Subcutaneous adipose tissue (tissue), 4 donors: ENCODE measurements around the gene OXCT1. TPM values are rescaled to one million over a fixed set of nuclear protein-coding genes. Genes with fewer than 3 reads are reported as not detected.

ENCODE experiments used
- total RNA-seq, 4 donors: library from RNA; depleted of rRNA; stranded (reverse); fragments of >200 nt; gene quantifications; one replicate each; pipeline ENCODE4 v1.1.0, GENCODE V29; 2016
- TF ChIP-seq, protein P1 (sequence below): fragments of 450-650 bp; IDR thresholded peaks from one replicate; pipeline ENCODE4 v1.5.1; 2016; ENCODE audit warnings: low read depth, mild to moderate bottlenecking, control low read depth, antibody characterized with exemption, moderate library complexity

Gene OXCT1
- total RNA-seq, 4 donors from 2014 or later: 38.9 to 74.6 (median 57.1) TPM

DNA sequence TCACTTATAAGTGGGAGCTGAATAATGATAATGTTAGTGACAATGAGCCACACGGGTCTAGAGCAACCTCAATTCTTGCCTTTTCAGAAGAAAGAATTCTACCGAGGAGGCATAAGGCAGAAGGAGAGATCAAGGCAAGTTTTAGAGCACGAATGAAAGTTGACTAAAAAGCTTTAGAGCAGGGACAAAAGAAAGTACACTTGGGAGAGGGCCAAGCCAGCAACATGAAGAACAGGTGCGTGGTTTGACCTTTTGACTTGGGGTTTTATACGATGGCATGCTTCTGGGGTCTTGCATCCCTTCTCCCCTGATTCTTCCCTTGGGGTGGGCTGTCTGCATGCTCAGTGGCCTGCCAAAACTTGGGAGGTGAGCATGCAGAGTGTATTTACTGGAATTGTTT, 12.5 kb upstream of the OXCT1 start:
- TF ChIP-seq, protein P1, sequence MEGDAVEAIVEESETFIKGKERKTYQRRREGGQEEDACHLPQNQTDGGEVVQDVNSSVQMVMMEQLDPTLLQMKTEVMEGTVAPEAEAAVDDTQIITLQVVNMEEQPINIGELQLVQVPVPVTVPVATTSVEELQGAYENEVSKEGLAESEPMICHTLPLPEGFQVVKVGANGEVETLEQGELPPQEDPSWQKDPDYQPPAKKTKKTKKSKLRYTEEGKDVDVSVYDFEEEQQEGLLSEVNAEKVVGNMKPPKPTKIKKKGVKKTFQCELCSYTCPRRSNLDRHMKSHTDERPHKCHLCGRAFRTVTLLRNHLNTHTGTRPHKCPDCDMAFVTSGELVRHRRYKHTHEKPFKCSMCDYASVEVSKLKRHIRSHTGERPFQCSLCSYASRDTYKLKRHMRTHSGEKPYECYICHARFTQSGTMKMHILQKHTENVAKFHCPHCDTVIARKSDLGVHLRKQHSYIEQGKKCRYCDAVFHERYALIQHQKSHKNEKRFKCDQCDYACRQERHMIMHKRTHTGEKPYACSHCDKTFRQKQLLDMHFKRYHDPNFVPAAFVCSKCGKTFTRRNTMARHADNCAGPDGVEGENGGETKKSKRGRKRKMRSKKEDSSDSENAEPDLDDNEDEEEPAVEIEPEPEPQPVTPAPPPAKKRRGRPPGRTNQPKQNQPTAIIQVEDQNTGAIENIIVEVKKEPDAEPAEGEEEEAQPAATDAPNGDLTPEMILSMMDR: no peak

DNA sequence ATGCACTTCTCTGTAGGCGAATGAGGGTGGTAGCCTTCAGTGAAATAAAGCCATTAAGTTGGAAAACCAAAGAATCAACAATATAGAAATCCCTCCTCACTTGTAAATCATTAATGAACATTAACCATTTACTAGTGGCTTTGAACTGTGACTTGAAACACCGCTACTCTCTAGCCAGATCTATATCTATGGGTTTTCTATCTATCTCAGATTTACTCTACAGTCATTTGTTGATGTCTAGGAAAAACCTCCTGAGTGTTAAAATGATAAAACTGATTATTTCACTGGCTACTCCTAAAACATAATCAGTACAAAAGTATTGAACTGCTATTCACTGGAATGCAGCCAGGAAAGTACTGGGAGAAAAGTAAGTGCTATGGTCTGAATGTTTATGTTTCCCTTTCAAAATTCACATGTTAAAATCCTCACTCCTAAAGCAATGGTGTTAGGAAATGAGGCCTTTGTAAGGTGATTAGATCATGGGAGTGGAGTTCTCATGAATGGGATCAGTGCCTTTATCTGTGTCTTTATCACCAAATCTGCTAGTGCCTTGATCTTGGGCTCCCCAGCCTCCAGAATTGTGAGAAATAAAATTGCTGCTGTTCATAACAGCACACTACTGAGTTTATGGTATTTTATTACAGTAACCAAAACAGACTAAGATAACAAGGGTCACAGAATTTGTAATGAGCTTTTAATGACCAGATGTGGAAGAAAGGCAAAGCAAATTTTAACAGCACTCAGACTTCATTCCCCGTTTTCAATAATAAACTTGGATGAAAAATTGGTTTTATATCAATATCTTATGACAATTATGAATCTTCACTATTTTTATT, 8.6 kb upstream of the OXCT1 start:
- TF ChIP-seq, protein P1: no peak

DNA sequence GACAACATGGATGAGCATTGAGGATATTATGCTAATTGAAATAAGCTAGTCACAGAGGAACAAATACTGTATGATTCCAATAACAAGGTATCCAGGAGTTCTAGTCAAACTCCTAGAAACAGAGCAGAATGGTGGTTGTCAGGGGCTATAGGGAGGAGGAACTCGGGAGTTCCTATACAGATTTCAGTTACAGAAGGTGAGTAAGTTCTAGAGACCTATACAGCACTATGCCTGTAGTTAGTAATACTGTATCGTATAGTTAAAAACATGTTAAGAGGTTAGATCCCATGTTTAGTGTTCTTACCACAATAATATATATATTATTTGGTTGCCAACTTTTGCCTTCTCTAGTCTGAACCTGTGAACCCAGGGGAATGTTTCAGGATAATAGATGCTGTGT, 7.9 kb upstream of the OXCT1 start:
- TF ChIP-seq, protein P1: no peak

DNA sequence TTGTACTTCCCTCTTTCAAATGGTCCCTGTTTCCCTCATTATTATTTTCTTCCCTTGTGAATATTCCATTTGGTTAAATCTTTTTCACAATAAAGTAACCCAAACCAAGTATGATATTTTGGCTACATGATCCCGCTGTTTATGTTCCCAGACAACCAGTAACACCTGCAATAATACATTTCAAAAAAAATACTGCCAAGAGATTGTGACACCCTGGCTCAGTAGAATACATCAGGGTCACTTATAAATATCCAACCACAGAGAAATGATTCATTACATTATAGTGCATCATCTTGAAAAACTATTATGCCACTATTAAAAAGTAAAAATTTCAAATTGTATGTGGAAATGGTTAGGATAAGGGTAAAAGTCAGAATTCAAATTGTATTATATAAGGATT, 7.2 kb upstream of the OXCT1 start:
- TF ChIP-seq, protein P1: no peak

DNA sequence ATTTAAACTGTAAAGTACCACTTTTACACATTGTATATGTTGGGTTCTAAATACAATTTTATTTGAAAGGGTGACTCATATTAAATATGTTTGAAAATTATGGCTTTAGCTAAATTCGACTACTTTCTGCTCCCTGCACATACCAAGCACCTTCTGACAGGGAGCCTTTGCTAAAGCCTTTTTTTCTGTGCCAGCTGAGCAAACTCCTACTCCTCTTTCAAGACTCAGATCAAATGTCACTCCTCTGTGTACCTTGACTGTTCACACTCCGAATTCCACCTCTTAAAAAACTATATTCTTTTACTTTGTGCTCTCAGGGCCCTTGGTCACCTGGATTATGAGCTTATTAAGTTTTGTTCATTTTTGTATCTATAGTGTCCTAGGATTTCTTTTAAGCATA, 6.5 kb upstream of the OXCT1 start:
- TF ChIP-seq, protein P1: no peak

DNA sequence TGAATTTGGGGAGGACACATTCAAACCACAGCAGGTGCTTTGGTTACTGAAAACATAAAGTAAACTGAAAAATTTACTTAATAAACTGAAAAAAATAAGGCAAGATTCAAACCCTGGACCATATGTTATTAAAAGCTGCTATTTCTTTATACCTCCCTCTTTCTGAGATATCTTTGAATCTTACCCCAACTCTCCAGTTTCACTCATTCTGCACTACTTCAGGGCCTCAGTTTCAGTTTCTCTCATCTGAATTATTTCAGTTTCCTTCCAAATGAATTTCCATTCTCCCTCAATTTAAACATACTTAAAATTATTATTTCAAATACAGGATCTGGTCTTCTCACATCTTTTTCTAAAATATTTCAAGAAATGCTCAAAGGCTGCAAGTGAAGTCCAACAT, 4.9 kb upstream of the OXCT1 start:
- TF ChIP-seq, protein P1: no peak

DNA sequence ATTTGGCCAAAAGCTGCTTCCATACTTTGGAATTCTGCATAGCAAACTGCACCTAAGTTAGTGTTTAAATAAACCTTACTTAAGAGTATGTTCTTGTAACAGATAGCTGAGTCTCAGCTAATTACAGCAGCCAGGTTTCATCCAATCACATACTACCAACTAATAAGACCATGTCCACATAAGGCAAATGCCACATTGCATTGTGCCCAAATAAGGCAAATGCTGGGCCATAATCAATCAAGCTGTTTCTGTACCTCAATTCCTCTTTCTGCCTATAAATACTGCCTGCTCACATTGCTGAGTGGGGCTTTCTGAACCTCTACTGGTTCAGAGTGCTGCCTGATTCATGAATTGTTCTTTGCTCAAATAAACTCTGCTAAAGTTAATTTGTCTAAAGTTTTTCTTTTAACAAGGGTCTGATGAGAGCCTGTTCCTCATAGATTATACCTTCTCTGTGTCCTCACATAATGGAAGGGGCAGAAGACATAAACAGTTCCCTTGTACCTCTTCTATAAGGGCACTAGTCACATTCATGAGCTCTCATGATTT, 4.4 kb upstream of the OXCT1 start:
- TF ChIP-seq, protein P1: no peak
